T-cell (primary cell): Measurements from ENCODE around the gene PLXNA2. TPM values are rescaled to one million over a fixed set of nuclear protein-coding genes. Genes with fewer than 3 reads are reported as not detected.

Source experiments
- ATAC-seq, 4 experiments: fragments of 200-7000 bp in 3 of 4; fragments of 150-1000 bp in 1 of 4; cut with Tn5 transposase; replicated peaks in 1 of 4; 1 replicate in 3 of 4; 2 replicates in 1 of 4; pipeline ENCODE4 v1.10.0; 2021; ENCODE audit warnings: moderate library complexity in 3 of 4, mild to moderate bottlenecking in 2 of 4, moderate number of reproducible peaks in 1 of 4
- CTCF ChIA-PET, 2 donors: fragments of 300-600 bp; sonication (Branson Sonifier 250); formaldehyde crosslinking; loops; one replicate each; lab custom pipeline; 2022; ENCODE audit warnings: antibody characterized with exemption in 2 of 2; lab: Charles Lee
- POLR2A ChIA-PET, 2 donors: fragments of 300-600 bp; sonication (Branson Sonifier 250); formaldehyde crosslinking; loops; one replicate each; lab custom pipeline; 2022; ENCODE audit warnings: antibody characterized with exemption in 2 of 2; lab: Charles Lee
- DNase-seq, 35 experiments: peaks; one replicate each; pipeline versions ENCODE4 v3.0.0 to v3.0.0-alpha.2; 2013 to 2023
- H3K27ac ChIP-seq: one replicate; pipeline ENCODE4 v1.5.1; 2013; ENCODE audit warnings: low read length
- H3K27me3 ChIP-seq, 2 experiments: replicated peaks in 1 of 2; 1 replicate in 1 of 2; 2 replicates in 1 of 2; pipeline versions ENCODE4 v1.6.1 to v1.7.0; 2013; ENCODE audit warnings: low read length in 1 of 2, mixed read lengths in 1 of 2; ENCODE audit not compliant: control insufficient read depth in 2 of 2, insufficient read depth in 2 of 2; ENCODE audit errors: extremely low read depth in 1 of 2
- H3K36me3 ChIP-seq, 2 donors: 1 replicate in 1 of 2; 2 replicates in 1 of 2; pipeline versions ENCODE4 v1.6.1 to v1.7.0; 2013; ENCODE audit warnings: low read length in 1 of 2; ENCODE audit not compliant: control insufficient read depth in 2 of 2, insufficient read depth in 1 of 2; ENCODE audit errors: extremely low read depth in 1 of 2
- H3K4me1 ChIP-seq, 2 experiments: 1 replicate in 1 of 2; 2 replicates in 1 of 2; pipeline versions ENCODE4 v1.6.1 to v1.7.0; 2013; ENCODE audit warnings: low read length in 2 of 2, mixed read lengths in 1 of 2; ENCODE audit not compliant: insufficient read depth in 2 of 2, control insufficient read depth in 1 of 2; ENCODE audit errors: extremely low read depth in 1 of 2
- H3K4me3 ChIP-seq, 2 donors: 1 replicate in 1 of 2; 2 replicates in 1 of 2; pipeline versions ENCODE4 v1.5.1 to v1.7.0; 2013; ENCODE audit warnings: mild to moderate bottlenecking in 2 of 2, low read length in 1 of 2, moderate library complexity in 1 of 2; ENCODE audit not compliant: control insufficient read depth in 1 of 2; ENCODE audit errors: extremely low read depth in 1 of 2
- H3K9me3 ChIP-seq: 2 replicates; pipeline ENCODE4 v1.7.0; 2013
- H3K27ac Mint-ChIP-seq, 2 donors: one replicate each; pipeline ENCODE4 v1.8.0; 2020 to 2021; ENCODE audit warnings: mild to moderate bottlenecking in 2 of 2, mixed read lengths in 2 of 2
- H3K27me3 Mint-ChIP-seq, 2 donors: one replicate each; pipeline ENCODE4 v1.8.0; 2021 to 2022; ENCODE audit warnings: mixed read lengths in 2 of 2
- H3K36me3 Mint-ChIP-seq: one replicate; pipeline ENCODE4 v1.8.0; 2021; ENCODE audit warnings: mixed read lengths
- H3K4me1 Mint-ChIP-seq, 3 donors: one replicate each; pipeline ENCODE4 v1.8.0; 2020 to 2022; ENCODE audit warnings: mixed read lengths in 3 of 3, mild to moderate bottlenecking in 1 of 3
- H3K4me3 Mint-ChIP-seq, 3 donors: one replicate each; pipeline ENCODE4 v1.8.0; 2020 to 2022; ENCODE audit warnings: mild to moderate bottlenecking in 3 of 3, mixed read lengths in 3 of 3, moderate library complexity in 3 of 3
- H3K9me3 Mint-ChIP-seq, 3 donors: one replicate each; pipeline ENCODE4 v1.8.0; 2020 to 2022; ENCODE audit warnings: mixed read lengths in 3 of 3
- WGBS: methylation state at CpG from one replicate; pipeline ENCODE4 v1.1.5; 2013; ENCODE audit warnings: missing lambda C conversion rate; ENCODE audit not compliant: insufficient coverage; 5-methylcytosine and 5-hydroxymethylcytosine counted together
- total RNA-seq, 35 experiments: library from RNA in 6 of 35; stranded (reverse) in 6 of 35; fragments of 120-200 nt in 1 of 35; gene quantifications; one replicate each; pipeline versions ENCODE4 v1.2.1 to v1.2.4 and lab custom pipeline; 2013 to 2026

Gene PLXNA2
- total RNA-seq, 5 donors from 2014 or later (not counting 1 experiment from before 2014, with no cell fraction given) = 1.3 to 2.6 (median 2.2) TPM

GRCh38 chr1:208015255-208015654, 228.9 kb downstream of the PLXNA2 start:
- H3K4me1 Mint-ChIP-seq = no peaks in the 10 kb centered on the region
- peaks cover 2 to 10% of the 10 kb centered on the region in 2 donors for H3K27me3 Mint-ChIP-seq
- Histone ChIP-seq H3K27me3 (peaks cover 0 to 10% of the 10 kb centered on the region in 2 experiments), H3K27ac (no peak overlapping the region), H3K4me1 (no peaks in the 10 kb centered on the region), H3K4me3 (no peak overlapping the region), H3K9me3 (no peaks in the 10 kb centered on the region), H3K36me3 (no peaks in the 10 kb centered on the region)
- no peaks in the 10 kb centered on the region for H3K36me3 Mint-ChIP-seq
- ATAC-seq (no peak), DNase-seq (no peak)
- WGBS = 81% methylated on average over 4 of the region's 6 CpGs
- H3K9me3 Mint-ChIP-seq = no peaks in the 10 kb centered on the region
- CTCF ChIA-PET = no interaction called here
- no peak overlapping the region for H3K27ac Mint-ChIP-seq
- POLR2A ChIA-PET = no interaction called here
- no peak overlapping the region for H3K4me3 Mint-ChIP-seq

DNA sequence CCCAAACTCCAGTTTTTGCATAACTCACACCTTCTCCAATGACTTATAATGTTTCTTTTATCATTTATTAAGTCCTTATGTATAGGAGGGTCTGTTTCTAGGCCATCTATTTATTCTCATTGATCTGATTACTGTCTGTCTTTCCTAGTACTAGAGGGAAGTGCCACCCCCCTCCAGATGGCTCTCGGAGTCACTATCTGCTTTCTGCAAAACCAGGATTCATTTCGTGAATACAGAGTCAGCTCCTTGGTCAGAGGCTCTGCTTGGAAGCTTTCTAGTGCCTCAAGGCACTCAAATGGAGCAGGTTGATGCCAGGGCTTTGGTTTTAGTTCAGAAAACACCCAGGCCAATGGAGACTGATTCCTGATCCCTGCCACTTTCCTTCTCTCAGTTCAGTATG, 231.0 kb downstream of the PLXNA2 start:
- 92% methylated on average over 2 of the region's 2 CpGs for WGBS
- no peak overlapping the region for H3K4me3 Mint-ChIP-seq
- Histone ChIP-seq H3K4me1 (no peaks in the 10 kb centered on the region), H3K27ac (no peak overlapping the region), H3K4me3 (no peak overlapping the region), H3K27me3 (peaks cover 0 to 10% of the 10 kb centered on the region in 2 experiments), H3K36me3 (no peaks in the 10 kb centered on the region), H3K9me3 (no peaks in the 10 kb centered on the region)
- H3K27ac Mint-ChIP-seq = no peak overlapping the region
- ATAC-seq (no peak), DNase-seq (no peak)
- H3K9me3 Mint-ChIP-seq = no peaks in the 10 kb centered on the region
- H3K36me3 Mint-ChIP-seq = no peaks in the 10 kb centered on the region
- POLR2A ChIA-PET = no interaction called here
- no peaks in the 10 kb centered on the region for H3K4me1 Mint-ChIP-seq
- peaks cover 2 to 5% of the 10 kb centered on the region in 2 donors for H3K27me3 Mint-ChIP-seq
- CTCF ChIA-PET = no interaction called here

DNA sequence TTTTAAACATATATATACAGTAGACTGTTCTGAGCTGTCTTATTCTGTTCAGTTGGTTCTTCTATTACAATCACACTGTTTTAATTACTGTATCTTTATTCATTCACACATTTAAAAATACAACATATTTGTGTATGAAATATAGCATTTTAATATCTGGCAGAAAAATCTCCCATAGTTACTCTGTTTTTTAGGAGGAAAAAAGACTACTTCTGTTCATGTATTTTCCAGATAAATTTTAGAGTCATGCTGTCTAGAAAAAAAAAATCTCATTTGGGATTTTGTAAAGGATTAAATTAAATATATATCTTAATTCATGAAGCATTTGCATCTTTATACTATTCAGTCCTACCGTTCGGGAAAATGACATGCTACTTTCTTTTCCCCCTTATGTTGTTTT, 231.5 kb downstream of the PLXNA2 start:
- POLR2A ChIA-PET = no interaction called here

DNA sequence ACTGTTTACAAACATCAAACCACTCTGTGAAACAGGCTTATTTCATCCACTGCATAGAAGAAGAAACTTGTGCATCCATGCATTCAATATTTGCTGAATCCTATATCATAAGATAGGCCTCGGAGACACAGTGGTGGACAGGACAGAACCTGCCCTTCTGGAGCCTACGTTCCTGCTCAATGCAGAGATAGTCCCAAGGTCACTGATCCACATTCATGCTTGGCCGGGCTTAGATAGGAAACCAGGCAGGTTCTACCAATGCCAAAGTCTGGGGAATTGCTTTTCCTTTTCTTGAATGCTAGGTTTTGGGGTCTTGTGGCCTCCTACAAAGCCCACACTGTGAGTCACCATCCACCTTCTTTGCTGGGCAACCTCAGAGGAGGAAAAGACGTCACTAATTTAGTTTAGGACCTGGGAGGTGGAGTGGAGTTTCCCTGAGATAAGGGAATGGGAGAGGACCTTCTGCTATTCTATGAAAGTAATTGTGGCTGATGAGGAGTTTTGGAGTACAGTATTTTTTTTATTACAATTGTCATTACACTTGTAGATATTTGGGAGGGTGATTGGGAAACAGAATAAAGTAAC, 233.6 kb downstream of the PLXNA2 start:
- peaks cover 3% of the 10 kb centered on the region for H3K36me3 Mint-ChIP-seq
- no peak overlapping the region for H3K27ac Mint-ChIP-seq
- no peak overlapping the region for H3K4me3 ChIP-seq

More for the DNA sequence above, 231.5 kb downstream of the PLXNA2 start:
- Histone ChIP-seq H3K9me3 (no peaks in the 10 kb centered on the region), H3K4me1 (no peaks in the 10 kb centered on the region), H3K27ac (no peak overlapping the region), H3K4me3 (no peak overlapping the region), H3K27me3 (peaks cover 0 to 8% of the 10 kb centered on the region in 2 experiments), H3K36me3 (no peaks in the 10 kb centered on the region)
- Mint-ChIP-seq H3K27ac (no peak overlapping the region), H3K36me3 (no peaks in the 10 kb centered on the region), H3K27me3 (peaks cover 0 to 4% of the 10 kb centered on the region in 2 donors), H3K9me3 (no peaks in the 10 kb centered on the region), H3K4me1 (no peaks in the 10 kb centered on the region), H3K4me3 (no peak overlapping the region)
- no peak for DNase-seq
- CTCF ChIA-PET = no interaction called here
- ATAC-seq = no peak
- WGBS = no CpG with 5 or more reads among the region's 2 CpGs

DNA sequence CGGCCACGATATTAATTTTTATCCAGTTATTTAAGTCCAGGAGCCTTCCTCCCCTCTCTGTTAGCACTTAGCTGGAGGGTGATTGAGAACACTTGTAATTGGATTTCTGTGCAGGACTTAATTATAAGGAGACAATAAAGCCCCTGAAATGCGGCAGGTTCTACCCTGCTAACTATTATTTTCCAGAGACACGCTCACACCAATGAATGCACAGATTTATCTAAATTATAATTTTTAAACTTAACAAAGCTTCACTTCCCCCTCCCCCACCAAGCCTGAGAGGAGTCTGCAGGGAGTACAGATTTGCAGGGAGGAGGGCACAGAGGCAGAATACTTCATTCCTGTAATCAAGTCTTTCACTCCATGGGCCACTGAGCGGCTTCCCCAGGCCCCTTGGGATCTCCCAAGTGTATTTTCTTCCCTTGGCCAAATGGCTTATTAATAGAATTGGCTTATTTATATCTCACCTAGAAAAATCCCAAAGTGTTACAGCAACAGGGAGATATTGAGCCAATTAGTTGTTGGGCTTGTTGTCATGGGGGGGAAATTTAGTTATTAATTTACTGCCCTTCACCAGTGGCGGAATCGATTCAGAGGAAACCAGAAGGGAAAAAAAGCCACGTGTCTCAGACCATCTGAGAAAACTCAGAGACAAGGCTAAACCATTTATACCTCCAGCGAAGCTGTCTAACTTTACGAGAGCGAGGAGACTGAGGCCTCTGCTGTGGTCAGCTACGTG, 234.3 kb downstream of the PLXNA2 start:
- ATAC-seq (no peak), DNase-seq (no peak)
- POLR2A ChIA-PET = no interaction called here
- Mint-ChIP-seq H3K27ac (no peak overlapping the region), H3K9me3 (no peaks in the 10 kb centered on the region), H3K4me1 (no peaks in the 10 kb centered on the region), H3K36me3 (peaks cover 3% of the 10 kb centered on the region), H3K27me3 (peaks cover 0 to 4% of the 10 kb centered on the region in 2 donors), H3K4me3 (no peak overlapping the region)
- Histone ChIP-seq H3K4me3 (no peak overlapping the region), H3K4me1 (no peaks in the 10 kb centered on the region), H3K36me3 (no peaks in the 10 kb centered on the region), H3K9me3 (no peaks in the 10 kb centered on the region), H3K27me3 (peaks cover 0 to under 1% of the 10 kb centered on the region in 2 experiments), H3K27ac (no peak overlapping the region)
- CTCF ChIA-PET = interaction anchor here (0.6 to 0.8 kb wide), 3 partner anchors 12 to 213 kb away, joined by 3 to 7 read pairs (median 5); no protein-coding TSS in a partner anchor
- 84% methylated on average over 6 of the region's 12 CpGs for WGBS

More for the DNA sequence above, 233.6 kb downstream of the PLXNA2 start:
- H3K9me3 ChIP-seq = no peaks in the 10 kb centered on the region
- peaks cover 0 to 7% of the 10 kb centered on the region in 2 experiments for H3K27me3 ChIP-seq
- no peaks in the 10 kb centered on the region for H3K4me1 Mint-ChIP-seq
- H3K4me1 ChIP-seq = no peaks in the 10 kb centered on the region
- peaks cover 0 to 4% of the 10 kb centered on the region in 2 donors for H3K27me3 Mint-ChIP-seq
- no peak for ATAC-seq
- H3K27ac ChIP-seq = no peak overlapping the region
- no peaks in the 10 kb centered on the region for H3K36me3 ChIP-seq
- ChIA-PET CTCF (no interaction called here), POLR2A (no interaction called here)
- no peaks in the 10 kb centered on the region for H3K9me3 Mint-ChIP-seq
- no peak for DNase-seq
- H3K4me3 Mint-ChIP-seq = no peak overlapping the region
- WGBS = 83% methylated on average over 3 of the region's 4 CpGs

- no peak for DNase-seq
- ChIA-PET POLR2A (no interaction called here), CTCF (interaction anchor here (0.6 to 0.8 kb wide), 3 partner anchors 13 to 212 kb away, joined by 3 to 7 read pairs (median 5); no protein-coding TSS in a partner anchor)
- peaks cover 0 to 4% of the 10 kb centered on the region in 2 donors for H3K27me3 Mint-ChIP-seq
- Histone ChIP-seq H3K4me3 (no peak overlapping the region), H3K27me3 (no peaks in the 10 kb centered on the region), H3K9me3 (no peaks in the 10 kb centered on the region), H3K27ac (no peak overlapping the region), H3K36me3 (no peaks in the 10 kb centered on the region), H3K4me1 (no peaks in the 10 kb centered on the region)
- no peak for ATAC-seq
- H3K4me1 Mint-ChIP-seq = no peaks in the 10 kb centered on the region
- H3K27ac Mint-ChIP-seq = no peak overlapping the region
- H3K36me3 Mint-ChIP-seq = peaks cover 3% of the 10 kb centered on the region
- H3K9me3 Mint-ChIP-seq = no peaks in the 10 kb centered on the region
- no peak overlapping the region for H3K4me3 Mint-ChIP-seq
- WGBS = no CpG with 5 or more reads among the region's 8 CpGs
Observed at GRCh38 chr1:208009303-208009702, 234.9 kb downstream of the PLXNA2 start.
